ENCODE results near the gene PCSK4.

The PCSK4 gene

GRCh38 chr19:1478934-1479707 is 11.0 kb downstream of the PCSK4 start, which contains the start of gene C19orf25 (continued):
- no peak for TF ChIP-seq ZNF280D (tag by site-specific recombination; IDR thresholded peaks at IDR 0.05)
- TF ChIP-seq ZBTB11 (tag by site-specific recombination; conservative IDR thresholded peaks at IDR 0.05; ENCODE audit: low read depth), result peak; percentile 96
- TF ChIP-seq EGR2 (tag by site-specific recombination; IDR thresholded peaks at IDR 0.05; ENCODE audit: low read depth), result peak; percentile 74
- TF ChIP-seq ZNF76 (tag by site-specific recombination; IDR thresholded peaks at IDR 0.05; ENCODE audit: borderline replicate concordance, low read depth), result peak; percentile 66; the same call in 1 of the 2 replicates
- TF ChIP-seq PRDM4 (tag by site-specific recombination; IDR thresholded peaks at IDR 0.05), result peak; percentile 5; the same call in 1 of the 2 replicates
- peak; percentile 47; the same call in 1 of the 2 replicates for TF ChIP-seq ZBTB21 (tag by site-specific recombination; IDR thresholded peaks at IDR 0.05)
- TF ChIP-seq ZBTB17 (tag by site-specific recombination; IDR thresholded peaks at IDR 0.05), result peak; percentile 93
- TF ChIP-seq ZBTB20 (tag by site-specific recombination; IDR thresholded peaks at IDR 0.05), result peak; percentile 27; the same call in 1 of the 2 replicates
- peak; percentile 56; the same call in 1 of the 2 replicates for TF ChIP-seq KLF7 (tag by site-specific recombination; IDR thresholded peaks at IDR 0.05; ENCODE audit: borderline replicate concordance)
- peak; percentile 71; the same call in 1 of the 2 replicates for TF ChIP-seq ZNF600 (tag by site-specific recombination; IDR thresholded peaks at IDR 0.05)
- no peak for TF ChIP-seq FEZF1 (tag by site-specific recombination; IDR thresholded peaks at IDR 0.05)
- peak; percentile 93 for TF ChIP-seq KLF9 (tag by site-specific recombination; IDR thresholded peaks at IDR 0.05; ENCODE audit: low read depth)
- TF ChIP-seq ZBTB48 (tag by site-specific recombination; IDR thresholded peaks at IDR 0.05), result peak; percentile 86
- TF ChIP-seq ZBTB8A (tag by site-specific recombination; IDR thresholded peaks at IDR 0.05), result peak; percentile 91
- peak; percentile 48; the same call in 1 of the 2 replicates for TF ChIP-seq ZNF423 (tag by site-specific recombination; IDR thresholded peaks at IDR 0.05)
- peak; percentile 67 for TF ChIP-seq PBX3 (CRISPR knock-in tag; IDR thresholded peaks at IDR 0.05)
- no peak for TF ChIP-seq ZNF707 (tag by site-specific recombination; IDR thresholded peaks at IDR 0.05)
- TF ChIP-seq REPIN1 (tag by site-specific recombination; IDR thresholded peaks at IDR 0.05; ENCODE audit: low read depth), result no peak
- TF ChIP-seq ZNF629 (tag by site-specific recombination; IDR thresholded peaks at IDR 0.05), result peak; percentile 81
- peak; percentile 65; the same call in 1 of the 2 replicates for TF ChIP-seq ZIC2 (tag by site-specific recombination; IDR thresholded peaks at IDR 0.05)
- TF ChIP-seq ZNF324 (tag by site-specific recombination; IDR thresholded peaks at IDR 0.05), result 0 out of 2 replicates have a peak, but pooled peaks have one; percentile 75
- TF ChIP-seq ZNF341 (tag by site-specific recombination; IDR thresholded peaks at IDR 0.05; ENCODE audit: low read depth), result peak; percentile 34; the same call in 1 of the 2 replicates
- peak; percentile 96; the same call in 1 of the 2 replicates for TF ChIP-seq ZNF561 (tag by site-specific recombination; IDR thresholded peaks at IDR 0.05; ENCODE audit: borderline replicate concordance)
- no peak for TF ChIP-seq ZNF23 (tag by site-specific recombination; IDR thresholded peaks at IDR 0.05; ENCODE audit: borderline replicate concordance)
- peak; percentile 72 for TF ChIP-seq ZBTB26 (tag by site-specific recombination; optimal IDR thresholded peaks at IDR 0.05)
- peak; percentile 63 for TF ChIP-seq ZNF184 (tag by site-specific recombination; IDR thresholded peaks at IDR 0.05)

All from HEK293 (cell line).